Karpas-422 (cell line): Measurements from ENCODE around the gene KRTAP5-1. TPM values are rescaled to one million over a fixed set of nuclear protein-coding genes. Genes with fewer than 3 reads are reported as not detected.

ENCODE experiments used
- DNase-seq: peaks from one replicate; pipeline ENCODE4 v3.0.0-alpha.2; 2015
- H2AFZ ChIP-seq: fragments of 200-600 bp; sonication (generic); 2 replicates; pipeline ENCODE4 v1.6.1; 2014; ENCODE audit warnings: antibody characterized with exemption, low read length, mixed read lengths
- H3K27ac ChIP-seq: fragments of 200-600 bp; sonication (generic); 2 replicates; pipeline ENCODE4 v1.5.1; 2014; ENCODE audit warnings: mild to moderate bottlenecking, low read length, moderate library complexity
- H3K27me3 ChIP-seq: fragments of 200-600 bp; sonication (generic); 2 replicates; pipeline ENCODE4 v1.6.1; 2014; ENCODE audit warnings: low read length, mixed read lengths
- H3K36me3 ChIP-seq: fragments of 200-600 bp; sonication (generic); 2 replicates; pipeline ENCODE4 v1.6.1; 2014; ENCODE audit warnings: low read length, mixed read lengths; ENCODE audit not compliant: insufficient read depth
- H3K4me1 ChIP-seq: fragments of 200-600 bp; sonication (generic); 2 replicates; pipeline ENCODE4 v1.6.1; 2014; ENCODE audit warnings: mild to moderate bottlenecking, low read length, mixed read lengths
- H3K4me2 ChIP-seq: fragments of 200-600 bp; sonication (generic); 2 replicates; pipeline ENCODE4 v1.6.1; 2014; ENCODE audit warnings: low read length, low read depth, mild to moderate bottlenecking; ENCODE audit not compliant: poor library complexity, severe bottlenecking
- H3K4me3 ChIP-seq: fragments of 200-600 bp; sonication (generic); 2 replicates; pipeline ENCODE4 v1.5.1; 2014; ENCODE audit warnings: mild to moderate bottlenecking, antibody characterized with exemption, low read length, mixed read lengths
- H3K79me2 ChIP-seq: fragments of 200-600 bp; sonication (generic); 2 replicates; pipeline ENCODE4 v1.6.1; 2014; ENCODE audit warnings: mild to moderate bottlenecking, low read length, mixed read lengths
- H3K9ac ChIP-seq: fragments of 200-600 bp; sonication (generic); 2 replicates; pipeline ENCODE4 v1.6.0; 2014; ENCODE audit warnings: low read length
- H3K9me2 ChIP-seq: fragments of 200-600 bp; sonication (generic), shearing (Covaris generic); replicated peaks from 2 replicates; pipeline ENCODE4 v1.6.0; 2014; ENCODE audit warnings: mild to moderate bottlenecking, low read length, moderate library complexity; ENCODE audit not compliant: insufficient read depth
- H3K9me3 ChIP-seq: fragments of 300-700, 200-600 bp; sonication (generic); 2 replicates; pipeline ENCODE4 v1.6.1; 2014; ENCODE audit warnings: low read length, mixed read lengths
- H4K20me1 ChIP-seq: fragments of 200-600 bp; sonication (generic); 2 replicates; pipeline ENCODE4 v1.6.1; 2014; ENCODE audit warnings: mild to moderate bottlenecking, antibody characterized with exemption, low read length, low read depth; ENCODE audit not compliant: insufficient read depth
- total RNA-seq: library from RNA; depleted of rRNA; stranded (reverse); fragments of >200 nt; shearing (Covaris generic); gene quantifications from 2 replicates; pipeline ENCODE4 v1.2.3, GENCODE V29; 2014; ENCODE audit warnings: low replicate concordance

KRTAP5-1 gene
- total RNA-seq, 1 experiment from 2014 or later, result not detected

- 0 out of 2 replicates have a peak, but pooled peaks cover 1% of the 10 kb centered on the region for H4K20me1 ChIP-seq
- no peaks in the 10 kb centered on the region for H3K4me1 ChIP-seq
- no peaks in the 10 kb centered on the region for H3K27me3 ChIP-seq
- H3K9me2 ChIP-seq, result no peaks in the 10 kb centered on the region
- H3K4me2 ChIP-seq, result no peak overlapping the region
- no peak for DNase-seq
- no peak overlapping the region for H2AFZ ChIP-seq
- no peak overlapping the region for H3K27ac ChIP-seq
- no peaks in the 10 kb centered on the region for H3K79me2 ChIP-seq
- H3K4me3 ChIP-seq, result no peak overlapping the region
- no peaks in the 10 kb centered on the region for H3K36me3 ChIP-seq
- no peaks in the 10 kb centered on the region for H3K9me3 ChIP-seq
- no peak overlapping the region for H3K9ac ChIP-seq
Measured at GRCh38 chr11:1553808-1554594, 31.1 kb downstream of the KRTAP5-1 start.

- H3K27ac ChIP-seq, result no peak overlapping the region
- no peak for DNase-seq
- no peaks in the 10 kb centered on the region for H3K27me3 ChIP-seq
- H3K79me2 ChIP-seq, result no peaks in the 10 kb centered on the region
- no peaks in the 10 kb centered on the region for H3K9me2 ChIP-seq
- no peaks in the 10 kb centered on the region for H3K4me1 ChIP-seq
- peaks cover 15% of the 10 kb centered on the region; the same call in 1 of the 2 replicates for H4K20me1 ChIP-seq
- no peak overlapping the region for H3K9ac ChIP-seq
- H3K4me2 ChIP-seq, result no peak overlapping the region
- no peak overlapping the region for H2AFZ ChIP-seq
- no peak overlapping the region for H3K4me3 ChIP-seq
- H3K36me3 ChIP-seq, result no peaks in the 10 kb centered on the region
- H3K9me3 ChIP-seq, result no peaks in the 10 kb centered on the region
Measured at GRCh38 chr11:1549338-1550330, 35.4 kb downstream of the KRTAP5-1 start.

DNA sequence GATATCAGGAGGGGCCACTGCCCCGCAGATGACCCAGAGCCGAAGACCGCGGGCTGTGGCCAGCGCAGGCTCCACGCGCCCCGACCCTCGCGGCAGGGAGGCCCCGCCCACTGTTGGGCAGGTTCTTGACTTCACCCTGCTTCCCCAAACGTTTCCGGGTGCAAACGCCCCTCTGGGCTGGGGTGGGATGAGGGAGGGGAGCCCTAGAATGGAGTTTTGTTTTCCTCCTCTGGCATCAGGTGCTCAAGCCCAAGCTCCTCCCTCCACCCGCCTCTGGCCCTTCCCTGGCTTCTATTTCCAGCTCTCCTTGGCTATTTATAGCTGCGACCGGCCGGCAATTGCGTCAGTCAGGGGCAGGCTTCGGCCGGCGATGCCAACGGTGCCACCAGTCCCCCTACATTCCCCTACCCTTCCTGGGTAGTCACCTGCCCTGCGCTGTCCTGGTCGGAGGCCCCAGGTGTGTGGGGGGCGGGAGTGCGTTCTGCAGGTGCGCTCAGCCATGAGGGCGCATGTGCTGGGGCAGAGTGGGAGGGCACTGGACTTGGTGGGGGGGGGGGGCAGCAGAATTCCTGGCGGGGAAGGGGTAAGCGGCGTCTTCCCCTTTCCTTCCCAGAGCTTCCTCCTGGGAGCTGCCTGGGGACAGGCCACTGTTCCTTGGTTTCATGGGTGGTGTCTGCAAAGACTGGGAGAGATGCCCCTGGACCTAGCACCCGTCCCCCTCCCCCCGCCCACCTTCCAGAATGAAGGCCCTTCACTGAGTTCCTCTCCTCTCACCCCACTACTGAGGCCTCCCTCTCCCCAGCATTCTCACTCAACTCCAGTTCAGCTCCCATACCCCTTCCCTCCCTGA, 36.6 kb downstream of the KRTAP5-1 start:
- Histone ChIP-seq H3K27me3 (no peaks in the 10 kb centered on the region), H3K4me3 (no peak overlapping the region), H3K9me2 (no peaks in the 10 kb centered on the region), H4K20me1 (peaks cover 15% of the 10 kb centered on the region; the same call in 1 of the 2 replicates), H3K36me3 (no peaks in the 10 kb centered on the region), H3K4me1 (no peaks in the 10 kb centered on the region), H3K9ac (no peak overlapping the region), H2AFZ (no peak overlapping the region), H3K27ac (no peak overlapping the region), H3K79me2 (no peaks in the 10 kb centered on the region), H3K9me3 (no peaks in the 10 kb centered on the region), H3K4me2 (no peak overlapping the region)
- DNase-seq, result no peak

GRCh38 chr11:1547467-1548098, 37.5 kb downstream of the KRTAP5-1 start:
- H3K79me2 ChIP-seq, result no peaks in the 10 kb centered on the region
- H3K4me2 ChIP-seq, result no peak overlapping the region
- no peak overlapping the region for H3K27ac ChIP-seq
- no peaks in the 10 kb centered on the region for H3K9me2 ChIP-seq
- H3K9ac ChIP-seq, result no peak overlapping the region
- no peaks in the 10 kb centered on the region for H3K36me3 ChIP-seq
- H2AFZ ChIP-seq, result no peak overlapping the region
- peaks cover 15% of the 10 kb centered on the region; the same call in 1 of the 2 replicates for H4K20me1 ChIP-seq
- H3K9me3 ChIP-seq, result no peaks in the 10 kb centered on the region
- no peaks in the 10 kb centered on the region for H3K4me1 ChIP-seq
- no peak for DNase-seq
- no peak overlapping the region for H3K4me3 ChIP-seq
- H3K27me3 ChIP-seq, result no peaks in the 10 kb centered on the region

GRCh38 chr11:1546536-1547466, 38.3 kb downstream of the KRTAP5-1 start:
- Histone ChIP-seq H3K4me3 (no peak overlapping the region), H3K27me3 (no peaks in the 10 kb centered on the region), H3K9ac (no peak overlapping the region), H2AFZ (no peak overlapping the region), H3K27ac (no peak overlapping the region), H3K4me1 (no peaks in the 10 kb centered on the region), H4K20me1 (peaks cover 15% of the 10 kb centered on the region; the same call in 1 of the 2 replicates), H3K36me3 (no peaks in the 10 kb centered on the region), H3K4me2 (no peak overlapping the region), H3K9me2 (no peaks in the 10 kb centered on the region), H3K9me3 (no peaks in the 10 kb centered on the region), H3K79me2 (no peaks in the 10 kb centered on the region)
- DNase-seq, result peak; percentile 78

DNA sequence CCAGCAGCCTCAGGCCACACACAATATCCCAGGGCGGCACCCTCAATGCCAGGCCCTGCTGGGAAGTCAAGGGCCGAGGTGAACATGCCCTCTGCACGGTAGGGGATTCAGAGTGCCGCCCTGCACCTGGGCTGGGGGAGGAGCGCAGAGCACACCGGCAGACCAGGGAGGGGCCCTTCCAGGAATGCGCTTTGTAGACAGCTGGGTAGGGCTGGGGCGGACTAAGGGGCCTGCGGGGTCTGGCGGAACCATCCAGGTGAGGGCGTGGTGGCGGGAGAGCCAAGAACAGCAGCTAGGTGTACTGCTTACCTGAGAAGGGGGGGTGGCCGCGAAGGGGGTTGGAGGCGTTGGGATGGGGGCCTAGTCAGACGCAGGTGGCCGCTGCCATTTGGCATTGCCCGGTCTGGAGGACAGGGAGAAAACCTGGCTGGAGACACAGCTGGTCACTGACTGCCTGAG, 39.0 kb downstream of the KRTAP5-1 start:
- no peaks in the 10 kb centered on the region for H3K4me1 ChIP-seq
- H3K27me3 ChIP-seq, result no peaks in the 10 kb centered on the region
- H3K4me2 ChIP-seq, result no peak overlapping the region

DNA sequence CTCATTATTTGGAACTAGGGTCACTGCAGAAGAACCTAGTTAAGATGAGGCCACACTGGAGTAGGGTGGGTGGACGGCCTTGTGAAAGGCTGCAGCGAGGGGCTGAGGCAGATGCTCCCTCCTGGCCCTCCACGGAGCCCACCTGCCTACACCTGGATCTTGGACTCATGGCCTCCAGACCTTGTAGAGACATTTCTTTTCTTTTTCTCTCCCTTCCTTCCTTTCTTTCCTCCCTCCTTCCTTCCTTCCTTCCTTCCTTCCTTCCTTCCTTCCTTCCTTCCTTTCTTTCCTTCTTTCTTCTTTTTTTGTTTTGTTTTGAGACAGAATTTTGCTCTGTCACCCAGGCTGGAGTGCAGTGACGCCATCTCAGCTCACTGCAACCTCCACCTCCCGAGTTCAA, 39.7 kb downstream of the KRTAP5-1 start:
- H3K9me3 ChIP-seq, result no peaks in the 10 kb centered on the region
- no peaks in the 10 kb centered on the region for H3K27me3 ChIP-seq
- H3K79me2 ChIP-seq, result no peaks in the 10 kb centered on the region
- H3K9me2 ChIP-seq, result no peaks in the 10 kb centered on the region
- H3K4me2 ChIP-seq, result no peak overlapping the region
- peaks cover 15% of the 10 kb centered on the region; the same call in 1 of the 2 replicates for H4K20me1 ChIP-seq
- H2AFZ ChIP-seq, result no peak overlapping the region
- no peak overlapping the region for H3K9ac ChIP-seq
- DNase-seq, result no peak
- no peaks in the 10 kb centered on the region for H3K36me3 ChIP-seq
- no peaks in the 10 kb centered on the region for H3K4me1 ChIP-seq
- H3K4me3 ChIP-seq, result no peak overlapping the region
- no peak overlapping the region for H3K27ac ChIP-seq

More for the DNA sequence above, 39.0 kb downstream of the KRTAP5-1 start:
- no peak overlapping the region for H3K4me3 ChIP-seq
- H3K27ac ChIP-seq, result no peak overlapping the region
- no peaks in the 10 kb centered on the region for H3K9me2 ChIP-seq
- no peaks in the 10 kb centered on the region for H3K79me2 ChIP-seq
- H3K36me3 ChIP-seq, result no peaks in the 10 kb centered on the region
- H2AFZ ChIP-seq, result no peak overlapping the region
- H3K9ac ChIP-seq, result no peak overlapping the region
- H3K9me3 ChIP-seq, result no peaks in the 10 kb centered on the region
- DNase-seq, result no peak
- peaks cover 15% of the 10 kb centered on the region; the same call in 1 of the 2 replicates for H4K20me1 ChIP-seq
